Cardiac fibroblast (primary cell): ENCODE measurements around the gene METAP1.

ENCODE experiments used
- DNase-seq, 2 donors: peaks; one replicate each; pipeline versions ENCODE4 v3.0.0 to v3.0.0-alpha.2; 2010; ENCODE audit warnings: low read depth in 2 of 2
- H3K4me3 ChIP-seq, 2 donors: replicated peaks in 1 of 2; 1 replicate in 1 of 2; 2 replicates in 1 of 2; pipeline ENCODE4 v1.5.1; 2011; ENCODE audit warnings: low read depth in 2 of 2, low read length in 2 of 2, mild to moderate bottlenecking in 2 of 2, moderate library complexity in 1 of 2
- TF ChIP-seq, protein P1 (sequence below): IDR thresholded peaks from one replicate; pipeline ENCODE4 v1.5.1; 2011; ENCODE audit warnings: low read depth, mild to moderate bottlenecking, low read length, inconsistent platforms

The METAP1 gene

GRCh38 chr4:98996765-98997068 is 1.2 kb downstream of the METAP1 start:
- no peak for DNase-seq
- peak overlapping the region; percentile 95 to 98 for H3K4me3 ChIP-seq
- TF ChIP-seq, protein P1, sequence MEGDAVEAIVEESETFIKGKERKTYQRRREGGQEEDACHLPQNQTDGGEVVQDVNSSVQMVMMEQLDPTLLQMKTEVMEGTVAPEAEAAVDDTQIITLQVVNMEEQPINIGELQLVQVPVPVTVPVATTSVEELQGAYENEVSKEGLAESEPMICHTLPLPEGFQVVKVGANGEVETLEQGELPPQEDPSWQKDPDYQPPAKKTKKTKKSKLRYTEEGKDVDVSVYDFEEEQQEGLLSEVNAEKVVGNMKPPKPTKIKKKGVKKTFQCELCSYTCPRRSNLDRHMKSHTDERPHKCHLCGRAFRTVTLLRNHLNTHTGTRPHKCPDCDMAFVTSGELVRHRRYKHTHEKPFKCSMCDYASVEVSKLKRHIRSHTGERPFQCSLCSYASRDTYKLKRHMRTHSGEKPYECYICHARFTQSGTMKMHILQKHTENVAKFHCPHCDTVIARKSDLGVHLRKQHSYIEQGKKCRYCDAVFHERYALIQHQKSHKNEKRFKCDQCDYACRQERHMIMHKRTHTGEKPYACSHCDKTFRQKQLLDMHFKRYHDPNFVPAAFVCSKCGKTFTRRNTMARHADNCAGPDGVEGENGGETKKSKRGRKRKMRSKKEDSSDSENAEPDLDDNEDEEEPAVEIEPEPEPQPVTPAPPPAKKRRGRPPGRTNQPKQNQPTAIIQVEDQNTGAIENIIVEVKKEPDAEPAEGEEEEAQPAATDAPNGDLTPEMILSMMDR, result no peak

DNA sequence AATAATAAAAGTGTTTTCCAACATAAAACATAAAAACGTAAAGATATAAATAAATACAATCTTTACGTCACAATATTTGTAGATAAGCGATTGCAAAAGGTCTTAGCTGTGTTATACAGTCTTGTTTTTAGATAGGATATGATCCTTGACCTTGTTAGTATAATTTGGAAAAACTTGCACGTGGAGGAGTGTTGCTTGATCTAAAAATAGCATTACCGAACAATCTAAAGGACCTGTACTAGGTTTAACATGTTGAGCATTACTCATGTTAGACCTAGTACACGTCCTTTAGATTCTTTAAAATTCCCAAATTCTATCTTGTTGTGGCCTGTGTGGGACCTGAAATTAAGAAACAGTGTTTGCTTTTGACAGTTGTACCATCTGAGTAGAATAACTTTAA is 1.6 kb downstream of the METAP1 start:
- TF ChIP-seq, protein P1, result no peak
- no peak for DNase-seq
- no peak overlapping the region for H3K4me3 ChIP-seq

- no peak overlapping the region for H3K4me3 ChIP-seq
- no peak for DNase-seq
- TF ChIP-seq, protein P1, result no peak
Measured at GRCh38 chr4:98998551-98998950, 3.0 kb downstream of the METAP1 start.

GRCh38 chr4:99002279-99002678 is 6.8 kb downstream of the METAP1 start:
- TF ChIP-seq, protein P1, result no peak
- H3K4me3 ChIP-seq, result no peak overlapping the region
- DNase-seq, result no peak

- TF ChIP-seq, protein P1, result no peak
- no peak overlapping the region for H3K4me3 ChIP-seq
- no peak for DNase-seq
Measured at GRCh38 chr4:99008051-99008450, 12.5 kb downstream of the METAP1 start.

- TF ChIP-seq, protein P1, result no peak
- H3K4me3 ChIP-seq, result no peak overlapping the region
- DNase-seq, result no peak
Measured at GRCh38 chr4:99011910-99012309, 16.4 kb downstream of the METAP1 start.

DNA sequence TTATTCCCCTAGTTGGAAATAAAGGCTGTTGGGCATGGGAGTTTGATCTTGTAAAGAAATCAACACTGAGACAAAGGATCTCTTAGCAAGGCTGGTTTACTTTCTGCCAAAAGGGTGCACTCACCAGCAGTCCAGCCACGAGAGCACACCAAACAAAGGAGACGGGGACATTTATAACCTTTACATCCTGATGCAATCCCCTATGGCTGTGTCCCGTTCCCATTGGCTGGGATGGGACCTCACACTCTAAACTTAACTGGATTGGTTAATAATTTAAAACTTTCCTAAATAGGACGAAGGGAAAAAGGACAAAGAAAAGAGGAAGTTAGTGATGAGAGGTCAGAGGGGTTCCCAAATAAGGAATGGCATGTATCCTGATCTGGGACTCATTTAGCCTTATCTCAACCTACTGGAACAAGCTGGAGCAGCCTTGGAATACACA is 17.9 kb downstream of the METAP1 start:
- H3K4me3 ChIP-seq, result no peak overlapping the region
- TF ChIP-seq, protein P1, result no peak
- DNase-seq, result peak; percentile 30 to 46
